ENCODE results near the gene PSAPL1.

Gene PSAPL1

DNA sequence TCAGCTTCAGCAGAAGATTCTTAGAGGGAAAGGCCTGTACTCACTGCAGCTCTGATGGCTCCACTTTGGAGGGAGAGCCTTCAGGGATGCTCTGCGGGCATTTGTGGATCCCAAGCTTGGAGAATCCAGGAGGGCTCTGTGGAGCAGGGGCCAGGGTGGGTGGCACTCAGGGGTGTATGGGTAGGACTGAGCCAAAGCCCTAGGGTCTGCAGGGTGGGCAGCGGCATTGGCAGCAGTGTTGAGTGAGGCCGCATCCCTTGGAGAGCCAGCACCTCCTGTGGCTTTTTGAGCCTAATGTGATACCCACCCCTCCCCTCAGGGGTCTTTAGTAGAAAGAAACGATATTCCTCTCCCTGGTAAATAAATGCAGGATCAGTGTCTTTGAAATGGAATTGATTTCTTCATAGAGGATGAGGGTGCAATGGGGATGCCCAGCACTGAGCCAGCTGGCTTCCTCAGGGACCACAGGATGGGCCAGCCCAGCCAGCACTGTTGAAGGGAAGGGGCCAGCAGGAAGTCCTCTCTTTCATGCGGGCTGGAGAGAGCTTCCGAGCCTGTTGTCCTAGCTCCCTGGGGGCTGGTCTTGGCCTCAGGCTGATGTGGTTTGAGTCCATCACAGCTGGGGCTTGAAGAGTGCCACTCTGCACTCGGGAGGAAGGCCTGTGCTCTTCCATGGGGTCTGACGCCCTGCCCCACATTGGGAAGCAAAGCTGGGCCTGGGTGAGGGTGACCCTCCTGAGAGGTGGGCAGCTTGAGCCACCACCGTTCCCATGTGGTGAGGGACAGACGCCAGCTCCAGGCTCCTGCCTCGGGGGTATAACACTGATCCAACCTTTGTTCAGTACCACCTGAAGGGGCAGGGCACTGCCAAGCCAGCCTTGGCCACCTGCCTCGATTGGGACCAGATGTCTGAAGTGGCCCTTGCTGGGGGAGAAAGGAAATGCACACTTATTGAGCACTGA is 49.5 kb downstream of the PSAPL1 start:
- no peak for DNase-seq (ENCODE audit: low spot score in 2 of 2)
- Mint-ChIP-seq H3K9me3 (peaks cover 6% of the 10 kb centered on the region), H3K4me1 (peaks cover 6% of the 10 kb centered on the region), H3K27ac (no peak overlapping the region), H3K36me3 (no peaks in the 10 kb centered on the region), H3K27me3 (peaks cover 3% of the 10 kb centered on the region), H3K4me3 (no peak overlapping the region)
- no peak for ATAC-seq (ENCODE audit: low read depth)

- Mint-ChIP-seq H3K27me3 (peaks cover 3% of the 10 kb centered on the region), H3K36me3 (no peaks in the 10 kb centered on the region), H3K9me3 (peaks cover 6% of the 10 kb centered on the region), H3K27ac (no peak overlapping the region), H3K4me3 (no peak overlapping the region), H3K4me1 (peaks cover 6% of the 10 kb centered on the region)
- ATAC-seq (ENCODE audit: low read depth) (no peak), DNase-seq (ENCODE audit: low spot score in 2 of 2) (no peak)
Measured at GRCh38 chr4:7384003-7384928, 50.5 kb downstream of the PSAPL1 start.

- DNase-seq (ENCODE audit: low spot score in 2 of 2) = no peak
- no peak for ATAC-seq (ENCODE audit: low read depth)
- peaks cover 3% of the 10 kb centered on the region for H3K27me3 Mint-ChIP-seq
- H3K9me3 Mint-ChIP-seq = peaks cover 6% of the 10 kb centered on the region
- H3K4me3 Mint-ChIP-seq = no peak overlapping the region
- no peak overlapping the region for H3K27ac Mint-ChIP-seq
- no peaks in the 10 kb centered on the region for H3K36me3 Mint-ChIP-seq
- H3K4me1 Mint-ChIP-seq = peaks cover 6% of the 10 kb centered on the region
Measured at GRCh38 chr4:7383266-7383665, 51.5 kb downstream of the PSAPL1 start.

GRCh38 chr4:7382634-7383014 is 52.1 kb downstream of the PSAPL1 start:
- H3K9me3 Mint-ChIP-seq = peaks cover 3% of the 10 kb centered on the region
- DNase-seq (ENCODE audit: low spot score in 2 of 2) (no peak), ATAC-seq (ENCODE audit: low read depth) (no peak)
- H3K4me3 Mint-ChIP-seq = no peak overlapping the region
- H3K4me1 Mint-ChIP-seq = peaks cover 4% of the 10 kb centered on the region
- no peaks in the 10 kb centered on the region for H3K36me3 Mint-ChIP-seq
- H3K27ac Mint-ChIP-seq = no peak overlapping the region
- peaks cover 3% of the 10 kb centered on the region for H3K27me3 Mint-ChIP-seq

DNA sequence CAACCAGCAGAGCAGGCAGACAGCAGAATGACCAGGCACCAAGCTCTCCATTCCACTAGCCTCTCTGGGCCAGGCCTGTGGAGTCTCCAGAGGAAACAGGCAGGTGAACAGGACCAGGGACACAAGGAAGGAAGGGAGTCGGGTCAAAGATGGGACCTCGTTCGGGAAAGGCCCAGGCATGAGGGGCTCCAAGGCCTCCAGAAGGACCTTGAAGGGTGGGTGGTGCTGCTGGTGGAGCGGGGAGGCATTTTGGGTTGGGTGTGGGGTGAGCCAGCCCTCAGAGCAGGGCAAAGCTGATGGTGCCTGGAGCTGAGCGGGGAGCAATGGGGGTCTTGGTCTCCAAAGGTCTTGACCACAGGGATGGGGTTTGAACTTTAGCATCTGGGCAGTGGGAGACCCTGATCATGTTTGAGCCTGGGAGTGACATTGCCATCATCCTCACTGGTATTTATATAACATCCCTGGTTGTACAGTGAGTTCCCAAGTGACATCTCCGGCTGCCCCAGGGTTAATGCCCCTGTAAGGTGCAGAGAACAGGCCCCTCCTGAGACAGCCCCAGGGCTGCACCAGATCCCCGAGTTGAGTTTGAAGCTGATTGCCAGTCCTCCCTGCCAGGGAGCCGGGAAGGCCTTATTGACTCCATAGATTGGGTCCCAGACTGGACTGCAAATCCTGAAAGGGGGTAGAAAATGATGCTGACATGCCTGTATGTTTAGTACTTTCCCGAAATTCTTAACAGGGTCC is 52.7 kb downstream of the PSAPL1 start:
- no peak for ATAC-seq (ENCODE audit: low read depth)
- peaks cover 3% of the 10 kb centered on the region for H3K27me3 Mint-ChIP-seq
- no peak overlapping the region for H3K4me3 Mint-ChIP-seq
- H3K4me1 Mint-ChIP-seq = no peaks in the 10 kb centered on the region
- DNase-seq (ENCODE audit: low spot score in 2 of 2) = no peak
- no peaks in the 10 kb centered on the region for H3K9me3 Mint-ChIP-seq
- H3K27ac Mint-ChIP-seq = no peak overlapping the region
- no peaks in the 10 kb centered on the region for H3K36me3 Mint-ChIP-seq

GRCh38 chr4:7381221-7381889 is 53.4 kb downstream of the PSAPL1 start:
- DNase-seq (ENCODE audit: low spot score in 2 of 2) = no peak
- Mint-ChIP-seq H3K36me3 (no peaks in the 10 kb centered on the region), H3K9me3 (no peaks in the 10 kb centered on the region), H3K4me1 (no peaks in the 10 kb centered on the region), H3K4me3 (no peak overlapping the region), H3K27me3 (peaks cover 3% of the 10 kb centered on the region), H3K27ac (no peak overlapping the region)
- ATAC-seq (ENCODE audit: low read depth) = no peak
